Measurements from ENCODE around the gene IL16.

The IL16 gene

GRCh38 chr15:81284256-81285031 is 87.8 kb downstream of the IL16 start:
- Histone ChIP-seq H3K79me2 (ENCODE audit: insufficient read depth, low read depth) (no peaks in the 10 kb centered on the region), H3K4me1 (ENCODE audit: low read depth, poor library complexity, severe bottlenecking) (peaks cover 35% of the 10 kb centered on the region), H3K36me3 (ENCODE audit: insufficient read depth) (no peaks in the 10 kb centered on the region), H3K27me3 (ENCODE audit: insufficient read depth, low read depth) (no peaks in the 10 kb centered on the region), H3K4me2 (peak overlapping the region; percentile 30; the same call in 1 of the 2 replicates), H2AFZ (ENCODE audit: low read depth) (peak overlapping the region; percentile 55), H3K9ac (no peak overlapping the region), H3K4me3 (IDR thresholded peaks at IDR 0.05; ENCODE audit: insufficient read depth, low read depth, low read length) (no peak overlapping the region), H3K27ac (peak overlapping the region; percentile 14; the same call in 1 of the 2 replicates), H4K20me1 (ENCODE audit: insufficient read depth) (no peaks in the 10 kb centered on the region)
- TF ChIP-seq CTCF (conservative IDR thresholded peaks at IDR 0.05; ENCODE audit: low read depth, low read length): no peak

- Histone ChIP-seq H3K4me3 (IDR thresholded peaks at IDR 0.05; ENCODE audit: insufficient read depth, low read depth, low read length) (no peak overlapping the region), H3K9ac (no peak overlapping the region), H3K27me3 (ENCODE audit: insufficient read depth, low read depth) (no peaks in the 10 kb centered on the region), H3K4me1 (ENCODE audit: low read depth, poor library complexity, severe bottlenecking) (peaks cover 35% of the 10 kb centered on the region), H2AFZ (ENCODE audit: low read depth) (no peak overlapping the region; the same call in 1 of the 2 replicates), H3K4me2 (peak overlapping the region; percentile 30; the same call in 1 of the 2 replicates), H4K20me1 (ENCODE audit: insufficient read depth) (no peaks in the 10 kb centered on the region), H3K27ac (no peak overlapping the region), H3K79me2 (ENCODE audit: insufficient read depth, low read depth) (no peaks in the 10 kb centered on the region), H3K36me3 (ENCODE audit: insufficient read depth) (no peaks in the 10 kb centered on the region)
- no peak for TF ChIP-seq CTCF (conservative IDR thresholded peaks at IDR 0.05; ENCODE audit: low read depth, low read length)
Measured at GRCh38 chr15:81285461-81285860, 88.8 kb downstream of the IL16 start.

- no peak overlapping the region for H3K9ac ChIP-seq
- peaks cover 39% of the 10 kb centered on the region for H3K4me1 ChIP-seq (ENCODE audit: low read depth, poor library complexity, severe bottlenecking)
- H2AFZ ChIP-seq (ENCODE audit: low read depth): no peak overlapping the region
- no peaks in the 10 kb centered on the region for H3K79me2 ChIP-seq (ENCODE audit: insufficient read depth, low read depth)
- H3K27me3 ChIP-seq (ENCODE audit: insufficient read depth, low read depth): no peaks in the 10 kb centered on the region
- no peak overlapping the region for H3K4me3 ChIP-seq (IDR thresholded peaks at IDR 0.05; ENCODE audit: insufficient read depth, low read depth, low read length)
- H3K4me2 ChIP-seq: no peak overlapping the region
- H3K36me3 ChIP-seq (ENCODE audit: insufficient read depth): no peaks in the 10 kb centered on the region
- no peaks in the 10 kb centered on the region for H4K20me1 ChIP-seq (ENCODE audit: insufficient read depth)
- no peak overlapping the region for H3K27ac ChIP-seq
- no peak for TF ChIP-seq CTCF (conservative IDR thresholded peaks at IDR 0.05; ENCODE audit: low read depth, low read length)
Measured at GRCh38 chr15:81286621-81287121, 90.0 kb downstream of the IL16 start.

- Histone ChIP-seq H3K4me1 (ENCODE audit: low read depth, poor library complexity, severe bottlenecking) (peaks cover 53% of the 10 kb centered on the region), H3K27me3 (ENCODE audit: insufficient read depth, low read depth) (no peaks in the 10 kb centered on the region), H2AFZ (ENCODE audit: low read depth) (no peak overlapping the region), H3K27ac (no peak overlapping the region), H3K4me3 (IDR thresholded peaks at IDR 0.05; ENCODE audit: insufficient read depth, low read depth, low read length) (no peak overlapping the region), H3K4me2 (no peak overlapping the region), H3K79me2 (ENCODE audit: insufficient read depth, low read depth) (no peaks in the 10 kb centered on the region), H4K20me1 (ENCODE audit: insufficient read depth) (no peaks in the 10 kb centered on the region), H3K9ac (no peak overlapping the region), H3K36me3 (ENCODE audit: insufficient read depth) (no peaks in the 10 kb centered on the region)
- no peak for TF ChIP-seq CTCF (conservative IDR thresholded peaks at IDR 0.05; ENCODE audit: low read depth, low read length)
Measured at GRCh38 chr15:81288040-81288439, 91.4 kb downstream of the IL16 start.
